ENCODE data around the gene TBC1D17. TPM values are rescaled to one million over a fixed set of nuclear protein-coding genes. Genes with fewer than 3 reads are reported as not detected.

The TBC1D17 gene
- total RNA-seq, 1 experiment from 2014 or later, result 9.8 TPM

DNA sequence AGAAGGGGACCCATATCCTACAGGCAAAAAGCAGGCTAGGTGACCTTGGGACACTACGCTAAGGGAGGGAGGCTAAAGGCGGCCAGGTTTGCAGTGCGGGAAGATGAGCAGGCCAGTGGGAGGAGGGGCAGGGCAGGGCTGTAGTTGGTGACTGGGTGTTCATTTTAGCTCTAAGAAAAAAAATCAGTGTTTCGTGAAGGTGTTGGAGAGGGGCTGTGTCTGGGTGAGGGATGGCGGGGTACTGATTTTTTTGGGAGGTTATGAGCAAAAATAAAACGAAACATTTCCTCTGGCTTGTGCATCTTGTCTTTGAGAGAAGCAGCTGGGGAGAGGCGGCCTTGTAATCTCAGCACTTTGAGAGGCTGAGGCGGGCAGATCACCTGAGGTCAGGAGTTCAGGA, 56.1 kb downstream of the TBC1D17 start:
- DNase-seq (ENCODE audit: low read depth), result no peak

DNA sequence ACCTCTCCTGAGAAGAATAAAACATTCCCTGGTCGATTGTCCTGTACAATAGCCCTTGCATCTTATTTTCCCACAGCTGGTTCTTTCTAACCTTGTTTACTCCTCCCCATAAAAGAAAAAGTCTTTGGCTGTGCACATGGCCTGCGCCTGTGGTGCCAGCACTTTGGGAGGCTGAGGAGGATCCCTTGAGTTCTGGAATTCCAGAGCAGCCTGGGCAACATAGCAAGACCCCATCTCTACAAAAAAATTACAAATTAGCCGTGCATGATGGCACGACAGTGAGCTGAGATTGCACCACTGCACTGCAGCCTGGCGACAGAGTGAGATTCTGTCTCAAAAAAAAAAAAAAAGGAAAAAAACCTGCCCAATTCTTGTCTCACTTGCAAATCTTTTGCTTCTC, 59.0 kb downstream of the TBC1D17 start:
- DNase-seq (ENCODE audit: low read depth), result no peak

DNA sequence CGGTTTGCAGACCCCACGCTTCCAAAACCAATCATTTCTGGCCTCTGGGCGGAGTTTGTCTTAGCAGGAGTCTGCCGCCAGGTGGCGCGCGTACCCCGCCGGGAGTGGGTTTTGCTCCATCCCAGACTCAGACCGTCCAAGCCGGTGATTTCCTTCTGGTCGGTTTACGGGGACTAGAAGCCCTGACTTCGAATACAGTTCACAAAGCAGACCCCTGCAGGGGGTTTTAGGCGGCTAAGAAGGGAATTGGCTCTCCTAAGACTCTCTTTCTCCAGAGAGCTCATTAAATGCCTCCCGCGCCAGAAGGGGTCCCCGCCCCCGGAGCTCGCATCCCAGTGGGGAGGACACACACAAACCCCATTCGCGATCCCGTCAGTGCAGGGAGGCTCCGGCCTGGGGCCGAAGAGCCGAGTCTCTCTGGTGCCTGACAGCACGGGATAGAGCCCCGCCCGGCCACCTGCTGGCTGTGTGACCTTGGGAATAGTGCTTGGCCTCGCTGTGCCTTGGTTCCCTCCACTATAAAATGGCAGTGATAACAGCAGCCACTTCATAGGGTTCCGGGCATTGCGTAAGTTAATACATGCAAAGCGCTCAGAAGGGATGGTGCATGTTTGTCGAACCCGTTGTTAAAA, 60.4 kb downstream of the TBC1D17 start:
- peak; percentile 60 for DNase-seq (ENCODE audit: low read depth)

Small RNA genes lying within 50 kb of the gene (small RNA-seq; reads per million reads assigned to genes)
- gene MIR4749, result not detected

Other genes starting within 250 kb of the TBC1D17 start
- 23.5 and 26.7 TPM in 2 replicates for gene RRAS, start 237.6 kb upstream of the TBC1D17 start, total RNA-seq (2014; rRNA removed; shearing (Covaris generic))
- gene SCAF1, start 235.5 kb upstream of the TBC1D17 start, total RNA-seq (2014; rRNA removed; shearing (Covaris generic)), result 21.2 and 31.7 TPM in 2 replicates
- gene IRF3, start 211.8 kb upstream of the TBC1D17 start, total RNA-seq (2014; rRNA removed; shearing (Covaris generic)), result 55.9 and 62.7 TPM in 2 replicates
- 21.2 and 26.0 TPM in 2 replicates for gene BCL2L12, start 211.8 kb upstream of the TBC1D17 start, total RNA-seq (2014; rRNA removed; shearing (Covaris generic))
- 540 and 551 TPM in 2 replicates for gene PRMT1, start 200.4 kb upstream of the TBC1D17 start, total RNA-seq (2014; rRNA removed; shearing (Covaris generic))
- 9.6 and 11.1 TPM in 2 replicates for gene ADM5, start 188.1 kb upstream of the TBC1D17 start, total RNA-seq (2014; rRNA removed; shearing (Covaris generic))
- gene CPT1C, start 186.6 kb upstream of the TBC1D17 start, total RNA-seq (2014; rRNA removed; shearing (Covaris generic)), result 0.84 TPM in 1 of 2 replicates, not detected in the other
- not detected in 2 replicates for gene TSKS, start 114.4 kb upstream of the TBC1D17 start, total RNA-seq (2014; rRNA removed; shearing (Covaris generic))
- gene AP2A1, start 110.7 kb upstream of the TBC1D17 start, total RNA-seq (2014; rRNA removed; shearing (Covaris generic)), result 63.5 and 75.0 TPM in 2 replicates
- 69.5 and 72.2 TPM in 2 replicates for gene FUZ, start 64.4 kb upstream of the TBC1D17 start, total RNA-seq (2014; rRNA removed; shearing (Covaris generic))
- gene MED25, start 59.4 kb upstream of the TBC1D17 start, total RNA-seq (2014; rRNA removed; shearing (Covaris generic)), result 15.3 and 18.7 TPM in 2 replicates
- 63.8 and 77.1 TPM in 2 replicates for gene PTOV1, start 26.5 kb upstream of the TBC1D17 start, total RNA-seq (2014; rRNA removed; shearing (Covaris generic))
- 55.5 and 57.2 TPM in 2 replicates for gene PNKP, start 10.1 kb upstream of the TBC1D17 start, total RNA-seq (2014; rRNA removed; shearing (Covaris generic))
- gene AKT1S1, start 347 bp upstream of the TBC1D17 start, total RNA-seq (2014; rRNA removed; shearing (Covaris generic)), result 30.4 and 46.2 TPM in 2 replicates
- gene IL4I1, start 19.2 kb downstream of the TBC1D17 start, total RNA-seq (2014; rRNA removed; shearing (Covaris generic)), result 0.13 and 0.24 TPM in 2 replicates
- 13.6 and 17.4 TPM in 2 replicates for gene ATF5, start 51.5 kb downstream of the TBC1D17 start, total RNA-seq (2014; rRNA removed; shearing (Covaris generic))
- gene NUP62, start 51.8 kb downstream of the TBC1D17 start, total RNA-seq (2014; rRNA removed; shearing (Covaris generic)), result 72.9 and 91.9 TPM in 2 replicates
- not detected in 2 replicates for gene SIGLEC11, start 83.5 kb downstream of the TBC1D17 start, total RNA-seq (2014; rRNA removed; shearing (Covaris generic))
- gene VRK3, start 147.7 kb downstream of the TBC1D17 start, total RNA-seq (2014; rRNA removed; shearing (Covaris generic)), result 18.9 and 20.9 TPM in 2 replicates
- 10.1 and 10.4 TPM in 2 replicates for gene ZNF473, start 148.3 kb downstream of the TBC1D17 start, total RNA-seq (2014; rRNA removed; shearing (Covaris generic))